ENCODE measurements around the gene ZNF831. TPM values are rescaled to one million over a fixed set of nuclear protein-coding genes. Genes with fewer than 3 reads are reported as not detected.

The ZNF831 gene
- total RNA-seq, 2 donors from 2014 or later: 0.20 to 0.27 TPM

DNA sequence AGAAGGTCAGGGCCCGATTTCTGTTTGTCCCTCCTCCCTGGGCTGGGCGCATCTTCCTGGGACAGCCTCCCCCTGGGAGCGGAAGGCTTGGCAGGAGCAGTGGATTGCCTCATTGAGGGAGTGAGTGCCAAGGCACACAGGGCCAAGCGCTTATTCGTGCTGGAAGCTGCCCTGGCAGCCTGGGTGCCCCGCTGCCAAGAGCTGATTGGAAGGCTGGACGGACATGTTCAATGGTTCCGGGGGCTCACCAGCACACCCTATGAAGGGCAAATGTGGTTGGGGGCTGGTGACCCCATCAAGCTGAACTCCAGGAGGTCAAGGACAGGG, 10.3 kb upstream of the ZNF831 start:
- Histone ChIP-seq H3K36me3 (no peaks in the 10 kb centered on the region), H3K9me3 (no peaks in the 10 kb centered on the region), H3K27ac (no peak overlapping the region), H3K4me1 (no peaks in the 10 kb centered on the region), H3K9ac (ENCODE audit: low read depth in 2 of 2, low read length in 2 of 2) (peak overlapping the region in 1 of 2 donors; percentile 30), H3K4me3 (no peak overlapping the region), H3K27me3 (no peaks in the 10 kb centered on the region)
- intact Hi-C loops (cut with DNase I): no loop called here
- TF ChIP-seq, protein P1, sequence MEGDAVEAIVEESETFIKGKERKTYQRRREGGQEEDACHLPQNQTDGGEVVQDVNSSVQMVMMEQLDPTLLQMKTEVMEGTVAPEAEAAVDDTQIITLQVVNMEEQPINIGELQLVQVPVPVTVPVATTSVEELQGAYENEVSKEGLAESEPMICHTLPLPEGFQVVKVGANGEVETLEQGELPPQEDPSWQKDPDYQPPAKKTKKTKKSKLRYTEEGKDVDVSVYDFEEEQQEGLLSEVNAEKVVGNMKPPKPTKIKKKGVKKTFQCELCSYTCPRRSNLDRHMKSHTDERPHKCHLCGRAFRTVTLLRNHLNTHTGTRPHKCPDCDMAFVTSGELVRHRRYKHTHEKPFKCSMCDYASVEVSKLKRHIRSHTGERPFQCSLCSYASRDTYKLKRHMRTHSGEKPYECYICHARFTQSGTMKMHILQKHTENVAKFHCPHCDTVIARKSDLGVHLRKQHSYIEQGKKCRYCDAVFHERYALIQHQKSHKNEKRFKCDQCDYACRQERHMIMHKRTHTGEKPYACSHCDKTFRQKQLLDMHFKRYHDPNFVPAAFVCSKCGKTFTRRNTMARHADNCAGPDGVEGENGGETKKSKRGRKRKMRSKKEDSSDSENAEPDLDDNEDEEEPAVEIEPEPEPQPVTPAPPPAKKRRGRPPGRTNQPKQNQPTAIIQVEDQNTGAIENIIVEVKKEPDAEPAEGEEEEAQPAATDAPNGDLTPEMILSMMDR (IDR thresholded peaks at IDR 0.05): no peak
- no peak for DNase-seq

DNA sequence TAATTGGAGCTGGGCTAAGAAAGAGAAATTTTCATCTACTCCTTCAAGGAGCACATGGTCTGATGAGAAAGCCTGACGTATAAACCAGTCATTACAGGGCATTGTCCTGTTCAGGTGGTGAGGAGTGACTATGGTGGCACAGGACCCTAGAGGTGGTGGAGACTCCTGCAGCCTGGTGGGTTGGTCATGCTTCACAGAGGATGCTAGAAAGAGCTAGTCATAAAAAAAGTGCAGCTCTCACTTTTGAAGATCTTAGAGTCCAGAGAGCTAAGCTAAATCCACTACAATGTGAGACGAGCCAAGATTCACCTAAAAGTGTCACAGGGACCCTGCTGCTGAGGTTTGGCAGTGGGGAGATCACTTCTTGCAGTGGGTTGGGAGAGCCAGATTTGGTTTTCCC, 9.8 kb upstream of the ZNF831 start:
- H3K4me1 ChIP-seq: no peaks in the 10 kb centered on the region
- no peak overlapping the region for H3K27ac ChIP-seq
- no peaks in the 10 kb centered on the region for H3K36me3 ChIP-seq
- H3K27me3 ChIP-seq: no peaks in the 10 kb centered on the region
- DNase-seq: no peak
- H3K9ac ChIP-seq (ENCODE audit: low read depth in 2 of 2, low read length in 2 of 2): no peak overlapping the region
- TF ChIP-seq, protein P1 (IDR thresholded peaks at IDR 0.05): no peak
- intact Hi-C loops (cut with DNase I): no loop called here
- H3K9me3 ChIP-seq: no peaks in the 10 kb centered on the region
- H3K4me3 ChIP-seq: no peak overlapping the region

DNA sequence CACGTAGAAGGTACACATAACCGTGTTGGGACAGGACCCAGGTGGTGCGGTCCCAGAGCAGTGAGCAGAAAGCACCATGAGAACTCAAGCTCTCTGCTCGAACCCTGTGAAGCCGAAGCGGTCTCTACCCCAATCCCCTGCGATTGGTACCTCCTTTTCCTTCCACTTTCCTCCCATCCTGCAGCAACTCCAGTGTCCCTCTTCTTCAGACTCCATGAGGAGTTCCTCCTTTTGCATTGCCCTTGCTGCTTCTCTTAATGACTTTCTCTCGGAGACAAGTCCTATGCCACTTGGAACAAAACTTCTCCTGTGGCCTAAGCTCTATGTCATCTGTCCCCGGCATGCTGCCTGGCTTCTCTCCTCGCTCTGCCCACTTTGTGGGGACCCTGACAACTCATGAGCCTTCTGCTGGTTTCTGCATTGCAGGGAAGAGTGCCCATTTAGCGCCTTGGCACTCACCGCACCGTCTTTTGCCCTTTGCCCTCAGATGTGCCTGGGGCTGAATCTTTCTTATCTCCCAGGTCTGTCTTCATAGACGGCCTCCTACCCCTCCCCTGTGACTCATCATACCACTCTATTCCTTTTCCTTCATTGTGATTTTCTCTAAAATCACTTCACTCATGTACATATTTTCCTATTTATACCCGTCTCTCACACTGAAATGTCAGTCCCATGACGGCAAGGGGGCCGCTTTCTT, 9.2 kb upstream of the ZNF831 start:
- H3K9ac ChIP-seq (ENCODE audit: low read depth in 2 of 2, low read length in 2 of 2): no peak overlapping the region
- H3K4me1 ChIP-seq: no peaks in the 10 kb centered on the region
- intact Hi-C loops (cut with DNase I): no loop called here
- H3K9me3 ChIP-seq: no peaks in the 10 kb centered on the region
- H3K36me3 ChIP-seq: no peaks in the 10 kb centered on the region
- no peak overlapping the region for H3K4me3 ChIP-seq
- H3K27me3 ChIP-seq: no peaks in the 10 kb centered on the region
- no peak overlapping the region for H3K27ac ChIP-seq
- DNase-seq: no peak
- TF ChIP-seq, protein P1 (IDR thresholded peaks at IDR 0.05): no peak

DNA sequence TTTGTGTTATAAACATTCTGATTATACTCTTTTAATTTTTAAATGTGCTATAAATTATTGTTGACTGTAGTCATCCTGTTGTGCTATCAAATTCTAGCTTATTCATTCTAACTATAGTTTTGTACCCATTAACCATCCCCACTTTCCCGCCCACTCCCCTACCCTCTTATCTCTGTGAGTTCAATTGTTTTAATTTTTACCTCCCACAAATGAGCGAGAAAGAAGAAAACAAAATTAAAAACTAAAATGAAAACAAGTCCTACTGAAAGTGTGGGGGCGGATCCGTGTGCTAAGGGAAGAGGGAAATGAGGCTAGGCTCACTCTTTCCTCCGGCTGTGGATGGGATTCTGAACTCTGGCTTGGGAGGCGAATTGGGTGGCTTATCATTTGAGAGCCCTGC, 6.6 kb upstream of the ZNF831 start:
- Histone ChIP-seq H3K27ac (no peak overlapping the region), H3K4me1 (no peaks in the 10 kb centered on the region)
- intact Hi-C loops (cut with DNase I): no loop called here

DNA sequence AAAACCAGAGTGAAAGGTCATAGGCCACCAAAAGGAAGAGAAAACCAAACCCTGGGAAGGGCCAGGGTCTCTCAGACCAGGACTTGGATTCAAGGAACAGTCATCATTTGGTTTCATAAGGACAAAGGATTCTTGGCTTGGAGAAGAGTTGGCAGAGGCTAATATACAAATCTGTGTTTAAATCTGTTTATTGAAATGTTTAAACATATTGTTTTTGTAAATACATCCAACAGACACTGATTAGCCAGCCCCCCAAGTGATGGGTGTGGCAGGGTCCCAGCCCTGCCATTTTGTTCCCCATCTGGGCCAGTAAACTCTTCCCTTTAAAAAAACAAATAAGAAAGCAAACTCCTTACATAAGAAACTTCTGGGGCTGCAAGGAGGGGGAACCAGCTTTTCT, 6.1 kb upstream of the ZNF831 start:
- intact Hi-C loops (cut with DNase I): no loop called here
- H3K4me1 ChIP-seq: no peaks in the 10 kb centered on the region

More for the DNA sequence above, 6.6 kb upstream of the ZNF831 start:
- no peak for DNase-seq
- Histone ChIP-seq H3K27me3 (no peaks in the 10 kb centered on the region), H3K9me3 (no peaks in the 10 kb centered on the region), H3K36me3 (no peaks in the 10 kb centered on the region), H3K9ac (ENCODE audit: low read depth in 2 of 2, low read length in 2 of 2) (no peak overlapping the region), H3K4me3 (no peak overlapping the region)
- TF ChIP-seq, protein P1 (IDR thresholded peaks at IDR 0.05): no peak

More for the DNA sequence above, 6.1 kb upstream of the ZNF831 start:
- Histone ChIP-seq H3K4me3 (no peak overlapping the region), H3K27ac (no peak overlapping the region), H3K9ac (ENCODE audit: low read depth in 2 of 2, low read length in 2 of 2) (no peak overlapping the region), H3K9me3 (no peaks in the 10 kb centered on the region), H3K27me3 (no peaks in the 10 kb centered on the region), H3K36me3 (no peaks in the 10 kb centered on the region)
- TF ChIP-seq, protein P1 (IDR thresholded peaks at IDR 0.05): no peak
- peak; percentile 12 for DNase-seq
